ENCODE results near the gene GPR132. TPM values are rescaled to one million over a fixed set of nuclear protein-coding genes. Genes with fewer than 3 reads are reported as not detected.

Gene GPR132
- total and polyA plus RNA-seq, 10 of the 15 experiments (the other 5 are each of a cell fraction or from before 2014, with no cell fraction given), result 1.9 to 49.3 (median 20.4) TPM

GRCh38 chr14:105060751-105061427 is 4.3 kb downstream of the GPR132 start (continued):
- TF ChIP-seq POLR2AphosphoS5 (IDR thresholded peaks at IDR 0.05; ENCODE audit: low read length), result peak; percentile 48
- TF ChIP-seq MYB (IDR thresholded peaks at IDR 0.05; ENCODE audit: borderline replicate concordance, low read depth, low read length), result no peak
- TF ChIP-seq RAD51 (IDR thresholded peaks at IDR 0.05), result no peak
- TF ChIP-seq REST (IDR thresholded peaks at IDR 0.05; ENCODE audit: low read depth, low read length), result no peak
- no peak for TF ChIP-seq JUNB (IDR thresholded peaks at IDR 0.05)
- TF ChIP-seq CHD2 (IDR thresholded peaks at IDR 0.05; ENCODE audit: borderline replicate concordance, low read depth, low read length), result no peak

GRCh38 chr14:105059925-105060565 is 5.2 kb downstream of the GPR132 start:
- Histone ChIP-seq H3K79me2 (ENCODE audit: control insufficient read depth, insufficient read depth, low read length) (peaks cover 77% of the 10 kb centered on the region), H3K4me3 (peak overlapping the region; percentile 71; the same call in 1 of the 2 replicates), H3K27ac (ENCODE audit: control insufficient read depth, insufficient read depth) (peak overlapping the region; percentile 93), H2AFZ (ENCODE audit: control insufficient read depth, low read depth, low read length) (no peak overlapping the region), H3K4me1 (ENCODE audit: control insufficient read depth, insufficient read depth, low read length) (peaks cover 33% of the 10 kb centered on the region), H3K4me2 (ENCODE audit: control insufficient read depth, insufficient read depth) (peak overlapping the region; percentile 100), H3K27me3 (replicated peaks in 1 of 2; ENCODE audit: control insufficient read depth in 2 of 2, insufficient read depth in 2 of 2, low read length in 1 of 2) (no peaks in the 10 kb centered on the region), H4K20me1 (ENCODE audit: control insufficient read depth, insufficient read depth) (peaks cover 16% of the 10 kb centered on the region), H3K36me3 (ENCODE audit: control insufficient read depth in 2 of 2, insufficient read depth in 2 of 2, low read length in 1 of 2) (peaks cover 15 to 20% of the 10 kb centered on the region in 2 experiments; a peak in 3 of 4 replicates), H3K9ac (ENCODE audit: control insufficient read depth, insufficient read depth, low read length) (peak overlapping the region; percentile 77), H3K9me3 (replicated peaks; ENCODE audit: control insufficient read depth, insufficient read depth, low read length) (no peaks in the 10 kb centered on the region)
- DNase-seq (ENCODE audit: low read depth, low spot score) (no peak), FAIRE-seq (no peak), ATAC-seq (no peak)
- in situ Hi-C loops (cut with MboI) (no loop called here), intact Hi-C loops (cut with micrococcal nuclease; ENCODE audit: unreplicated experiment) (loop anchor here (10.0 kb wide), 1 partner anchor 425 kb away; the partner anchor contains the start of gene CRIP1)
- RAD21 ChIA-PET (ENCODE audit: unreplicated experiment), result interaction anchor here (0.6 to 1.2 kb wide), 5 partner anchors 11 to 27 kb away, joined by 3 to 6 read pairs (median 4); no protein-coding TSS in a partner anchor
- POLR2A ChIA-PET, result interaction anchor here (1.9 kb wide), 1 partner anchor 14 kb away, joined by 6 read pairs; no protein-coding TSS in a partner anchor
- 81% methylated on average over 15 of the region's 16 CpGs for WGBS (ENCODE audit: insufficient coverage, insufficient replicate concordance, low lambda C conversion rate, missing lambda C conversion rate)
- CTCF ChIA-PET, result interaction anchor here (0.6 to 11.9 kb wide), 6 partner anchors 9 to 247 kb away, joined by 3 to 114 read pairs (median 4); no protein-coding TSS in a partner anchor
- SMC1A ChIA-PET (ENCODE audit: uncharacterized antibody, unreplicated experiment), result interaction anchor here (1.1 to 7.8 kb wide), 2 partner anchors 15 to 26 kb away, joined by 5 to 47 read pairs; no protein-coding TSS in a partner anchor
- no TSS peak for BruUV-seq (replicated peaks)
- TF ChIP-seq HDGF (IDR thresholded peaks at IDR 0.05), result no peak
- TF ChIP-seq REST (IDR thresholded peaks at IDR 0.05; ENCODE audit: low read depth, low read length), result no peak
- TF ChIP-seq MXI1 (IDR thresholded peaks at IDR 0.05; ENCODE audit: low read depth, low read length), result no peak
- no peak for TF ChIP-seq SPI1 (IDR thresholded peaks at IDR 0.05; ENCODE audit: borderline replicate concordance, insufficient read depth, low read depth, low read length)
- TF ChIP-seq TAF1 (IDR thresholded peaks at IDR 0.05; ENCODE audit: borderline replicate concordance, low read depth, low read length), result no peak
- TF ChIP-seq PAX5 (IDR thresholded peaks at IDR 0.05; ENCODE audit: borderline replicate concordance, low read depth, low read length), result peak; percentile 49
- TF ChIP-seq FOXM1 (IDR thresholded peaks at IDR 0.05; ENCODE audit: low read depth, low read length), result no peak
- no peak for TF ChIP-seq RAD21 (IDR thresholded peaks at IDR 0.05; ENCODE audit: insufficient read depth, low read depth, low read length)
- no peak for TF ChIP-seq SMARCA5 (IDR thresholded peaks at IDR 0.05)
